ENCODE results near the gene DCLRE1A.

- TF ChIP-seq CTCF (IDR thresholded peaks at IDR 0.05) = no peak
- no peak for TF ChIP-seq POLR2A (IDR thresholded peaks at IDR 0.05)
- TF ChIP-seq POLR2AphosphoS5 (IDR thresholded peaks at IDR 0.05) = no peak
- no peak for TF ChIP-seq EP300 (IDR thresholded peaks at IDR 0.05)
These were observed 33.4 kb downstream of the DCLRE1A start for GRCh38 chr10:113820507-113820906.

All from gastroesophageal sphincter (tissue), 3 donors.